K562 (cell line): Measurements from ENCODE around the gene RTP3. TPM values are rescaled to one million over a fixed set of nuclear protein-coding genes. Genes with fewer than 3 reads are reported as not detected.

Experiments used
- ATAC-seq: fragments of 200-7000 bp; cut with Tn5 transposase; 3 replicates; pipeline ENCODE4 v1.9.1; 2020; ENCODE audit warnings: moderate library complexity
- BruUV-seq: library from RNA; stranded (reverse); fragments of 400-500 nt; replicated peaks from 2 replicates; lab custom pipeline; 2021; lab: Mats Ljungman, UMichigan
- CTCF ChIA-PET: fragments of 300-600 bp; formaldehyde crosslinking; extraction: SDS; loops from one replicate; lab custom pipeline; 2021; ENCODE audit warnings: low intra/inter-chr PET ratio; lab: Yijun Ruan, JAX
- POLR2A ChIA-PET: fragments of 300-600, 350-650 bp; sonication (Branson Sonifier 250); formaldehyde crosslinking; extraction: SDS; loops from one replicate; lab custom pipeline; 2021; ENCODE audit warnings: antibody characterized with exemption, inconsistent platforms; lab: Yijun Ruan, JAX
- DNase-seq, 4 experiments: peaks; one replicate each; pipeline versions ENCODE4 v3.0.0 to v3.0.0-alpha.2; 2011 to 2018; ENCODE audit warnings: low spot score in 3 of 4, mixed read lengths in 3 of 4; ENCODE audit errors: extremely low read depth in 1 of 4
- FAIRE-seq: peaks from 2 replicates; lab custom pipeline; 2011; peaks lifted over from hg19 to GRCh38; lab: Jason Lieb, UNC
- H2AFZ ChIP-seq: 2 replicates; pipeline ENCODE4 v1.6.0; 2011; ENCODE audit warnings: low read depth, low read length, control low read depth, inconsistent platforms
- H3K27ac ChIP-seq: fragments of 200-600 bp; 3 replicates; pipeline ENCODE4 v1.8.0; 2011; ENCODE audit warnings: low read depth, mild to moderate bottlenecking, control low read depth, inconsistent platforms, low read length, moderate library complexity, mixed read lengths; ENCODE audit errors: extremely low read depth
- H3K27me3 ChIP-seq, 2 experiments: fragments of 300-600 bp in 1 of 2; 2 replicates in 1 of 2; 3 replicates in 1 of 2; pipeline versions ENCODE4 v1.6.0 to v1.8.0; 2011; ENCODE audit warnings: inconsistent platforms in 2 of 2, low read length in 2 of 2, mild to moderate bottlenecking in 1 of 2, mixed read lengths in 1 of 2, moderate library complexity in 1 of 2; ENCODE audit not compliant: control insufficient read depth in 2 of 2, insufficient read depth in 2 of 2
- H3K36me3 ChIP-seq: fragments of 300-600 bp; 3 replicates; pipeline ENCODE4 v1.8.0; 2011; ENCODE audit warnings: mild to moderate bottlenecking, low read length, inconsistent platforms; ENCODE audit not compliant: control insufficient read depth, insufficient read depth
- H3K4me1 ChIP-seq, 2 experiments: fragments of 200-600 bp in 1 of 2; replicated peaks in 1 of 2; 2 replicates in 1 of 2; 3 replicates in 1 of 2; pipeline versions ENCODE4 v1.5.1 to v1.8.0; 2011; ENCODE audit warnings: inconsistent platforms in 2 of 2, low read length in 2 of 2, mild to moderate bottlenecking in 1 of 2, mixed read lengths in 1 of 2, moderate library complexity in 1 of 2; ENCODE audit not compliant: control insufficient read depth in 2 of 2, insufficient read depth in 2 of 2
- H3K4me2 ChIP-seq: 2 replicates; pipeline ENCODE4 v1.6.1; 2011; ENCODE audit warnings: low read length, control low read depth, inconsistent platforms, mixed read lengths; ENCODE audit not compliant: insufficient read depth
- H3K4me3 ChIP-seq: fragments of 200-600 bp; sonication (generic), shearing (Covaris generic); 2 replicates; pipeline ENCODE4 v1.5.1; 2016; ENCODE audit warnings: control low read depth, inconsistent platforms
- H3K79me2 ChIP-seq: fragments of 200-600 bp; 3 replicates; pipeline ENCODE4 v1.8.0; 2011; ENCODE audit warnings: low read length, inconsistent platforms; ENCODE audit not compliant: control insufficient read depth, insufficient read depth
- H3K9ac ChIP-seq, 2 experiments: 2 replicates each; pipeline versions ENCODE4 v1.6.0 to v1.6.1; 2011; ENCODE audit warnings: low read depth in 2 of 2, low read length in 2 of 2, control low read depth in 1 of 2, inconsistent platforms in 1 of 2, mild to moderate bottlenecking in 1 of 2, mixed read lengths in 1 of 2; ENCODE audit not compliant: insufficient read depth in 1 of 2
- H3K9me1 ChIP-seq: one replicate; pipeline ENCODE4 v1.6.0; 2011; ENCODE audit warnings: inconsistent platforms, mild to moderate bottlenecking, low read length, moderate library complexity; ENCODE audit not compliant: control insufficient read depth, insufficient read depth
- H3K9me3 ChIP-seq: replicated peaks from 2 replicates; pipeline ENCODE4 v1.5.1; 2011; ENCODE audit warnings: low read depth, low read length, inconsistent platforms; ENCODE audit not compliant: control insufficient read depth, insufficient read depth
- H4K20me1 ChIP-seq: replicated peaks from 2 replicates; pipeline ENCODE4 v1.6.1; 2011; ENCODE audit warnings: low read length, inconsistent platforms, mixed read lengths; ENCODE audit not compliant: control insufficient read depth, insufficient read depth
- GATAD2A ChIP-seq: fragments of 450-650 bp; IDR thresholded peaks from 2 replicates; pipeline ENCODE4 v1.6.1; 2017
- MAZ ChIP-seq, 2 experiments: fragments of 450-650 bp in 1 of 2; sonication (generic) in 1 of 2; formaldehyde crosslinking; IDR thresholded peaks in 1 of 2; conservative IDR thresholded peaks in 1 of 2; 2 replicates each; pipeline versions ENCODE4 v1.4.0 to v1.5.0; 2020; ENCODE audit warnings: mild to moderate bottlenecking in 1 of 2, missing genetic modification reagents in 1 of 2
- MBD2 ChIP-seq: sonication (generic); IDR thresholded peaks from 2 replicates; pipeline ENCODE4 v1.6.1; 2016; ENCODE audit warnings: low read depth, borderline replicate concordance
- NBN ChIP-seq: fragments of 450-650 bp; IDR thresholded peaks from 2 replicates; pipeline ENCODE4 v1.6.1; 2016; ENCODE audit warnings: low read depth, mild to moderate bottlenecking
- NFRKB ChIP-seq: fragments of 450-650 bp; IDR thresholded peaks from 2 replicates; pipeline ENCODE4 v1.6.1; 2016; ENCODE audit warnings: low read depth
- SRSF9 ChIP-seq: fragments of 200-400 bp; formaldehyde crosslinking; IDR thresholded peaks from 2 replicates; pipeline ENCODE4 v1.6.1; 2017; ENCODE audit warnings: low read depth, low read length, borderline replicate concordance
- ZBED1 ChIP-seq: IDR thresholded peaks from 2 replicates; pipeline ENCODE4 v1.6.1; 2014
- ZNF12 ChIP-seq: sonication (generic); formaldehyde crosslinking; IDR thresholded peaks from 2 replicates; pipeline ENCODE4 v1.4.0; 2020; ENCODE audit warnings: mild to moderate bottlenecking, missing genetic modification reagents
- WGBS: fragments of 100-300 bp; shearing (Covaris generic); methylation state at CpG from one replicate; pipeline ENCODE4 v1.1.6; 2016; ENCODE audit warnings: low coverage, mixed read lengths; ENCODE audit not compliant: insufficient coverage; ENCODE audit errors: missing lambda C conversion rate; 5-methylcytosine and 5-hydroxymethylcytosine counted together
- in situ Hi-C: fragments of 300-500 bp; cut with MboI; formaldehyde crosslinking; loops from 4 replicates; pipeline ENCODE4 v1.15.0; 2018; ENCODE audit warnings: inconsistent platforms, mixed read lengths
- intact Hi-C: fragments of 100-400 bp; cut with micrococcal nuclease; formaldehyde crosslinking; loops from 2 replicates; pipeline ENCODE4 v1.14.2; 2022
- polyA plus RNA-seq, 8 experiments: library from polyadenylated mRNA; depleted of rRNA in 4 of 8; stranded (reverse) in 5 of 8; unstranded in 3 of 8; fragments of >200 nt; fragmentation: Nextera tagmentation in 2 of 8; fragmentation: Illumina TruSeq in 1 of 8; extraction: Ambion mirVana in 2 of 8; extraction: Trizol in 1 of 8; gene quantifications; 2 replicates each; pipeline versions ENCODE4 v1.2.1 to v1.2.3, GENCODE V29; 2011 to 2014; ENCODE audit warnings: inconsistent platforms in 1 of 8, missing spikeins in 1 of 8
- total RNA-seq, 7 experiments: library from RNA; depleted of rRNA in 6 of 7; stranded (reverse); fragments of >200 nt in 6 of 7; fragmentation: Illumina TruSeq in 2 of 7; extraction: Trizol in 2 of 7; gene quantifications; 2 replicates each; pipeline versions ENCODE4 v1.2.1 to v1.2.3, GENCODE V29; 2011 to 2021; ENCODE audit warnings: low replicate concordance in 1 of 7
- TF ChIP-seq, protein P1 (sequence below): fragments of 250-450 bp; sonication (Bioruptor Pico); IDR thresholded peaks from 2 replicates; pipeline ENCODE4 v1.5.0; 2021; ENCODE audit warnings: mild to moderate bottlenecking, moderate library complexity
- TF ChIP-seq, protein P2 (sequence below), 2 experiments: fragments of 450-650 bp in 1 of 2; sonication (generic) in 1 of 2; formaldehyde crosslinking; conservative IDR thresholded peaks; 2 replicates each; pipeline versions ENCODE4 v1.4.0 to v1.8.1; 2020 to 2022; ENCODE audit warnings: mild to moderate bottlenecking in 1 of 2, missing genetic modification reagents in 1 of 2
- TF ChIP-seq, protein P3 (sequence below): fragments of 450-650 bp; conservative IDR thresholded peaks from 2 replicates; pipeline ENCODE4 v1.6.1; 2016; ENCODE audit warnings: missing genetic modification characterization, low read depth, mild to moderate bottlenecking, control low read depth, missing compliant biosample characterization

Gene RTP3
- total and polyA plus RNA-seq, 9 of the 15 experiments (the other 6 are each of a cell fraction or from before 2014, with no cell fraction given): not detected

DNA sequence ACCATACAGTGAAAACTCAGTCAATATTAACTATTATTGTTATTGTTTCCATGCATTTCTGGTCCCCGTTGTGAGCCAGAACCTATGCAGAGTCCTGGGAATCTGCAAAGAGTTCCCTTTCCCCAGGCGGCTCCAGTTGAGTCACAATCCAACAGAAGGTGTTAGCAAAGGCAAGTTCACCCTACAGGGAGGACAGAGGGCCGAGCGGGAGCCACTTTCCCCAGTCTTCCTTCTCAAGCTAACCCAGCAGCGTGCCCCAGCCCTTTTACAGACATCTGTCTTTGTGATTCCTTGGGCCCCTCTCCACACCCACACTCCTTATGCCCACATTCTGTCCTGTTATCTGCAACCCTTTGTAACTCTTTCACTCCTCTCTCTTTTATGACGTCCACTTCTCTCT is 20.0 kb upstream of the RTP3 start (continued):
- TF ChIP-seq, protein P1, sequence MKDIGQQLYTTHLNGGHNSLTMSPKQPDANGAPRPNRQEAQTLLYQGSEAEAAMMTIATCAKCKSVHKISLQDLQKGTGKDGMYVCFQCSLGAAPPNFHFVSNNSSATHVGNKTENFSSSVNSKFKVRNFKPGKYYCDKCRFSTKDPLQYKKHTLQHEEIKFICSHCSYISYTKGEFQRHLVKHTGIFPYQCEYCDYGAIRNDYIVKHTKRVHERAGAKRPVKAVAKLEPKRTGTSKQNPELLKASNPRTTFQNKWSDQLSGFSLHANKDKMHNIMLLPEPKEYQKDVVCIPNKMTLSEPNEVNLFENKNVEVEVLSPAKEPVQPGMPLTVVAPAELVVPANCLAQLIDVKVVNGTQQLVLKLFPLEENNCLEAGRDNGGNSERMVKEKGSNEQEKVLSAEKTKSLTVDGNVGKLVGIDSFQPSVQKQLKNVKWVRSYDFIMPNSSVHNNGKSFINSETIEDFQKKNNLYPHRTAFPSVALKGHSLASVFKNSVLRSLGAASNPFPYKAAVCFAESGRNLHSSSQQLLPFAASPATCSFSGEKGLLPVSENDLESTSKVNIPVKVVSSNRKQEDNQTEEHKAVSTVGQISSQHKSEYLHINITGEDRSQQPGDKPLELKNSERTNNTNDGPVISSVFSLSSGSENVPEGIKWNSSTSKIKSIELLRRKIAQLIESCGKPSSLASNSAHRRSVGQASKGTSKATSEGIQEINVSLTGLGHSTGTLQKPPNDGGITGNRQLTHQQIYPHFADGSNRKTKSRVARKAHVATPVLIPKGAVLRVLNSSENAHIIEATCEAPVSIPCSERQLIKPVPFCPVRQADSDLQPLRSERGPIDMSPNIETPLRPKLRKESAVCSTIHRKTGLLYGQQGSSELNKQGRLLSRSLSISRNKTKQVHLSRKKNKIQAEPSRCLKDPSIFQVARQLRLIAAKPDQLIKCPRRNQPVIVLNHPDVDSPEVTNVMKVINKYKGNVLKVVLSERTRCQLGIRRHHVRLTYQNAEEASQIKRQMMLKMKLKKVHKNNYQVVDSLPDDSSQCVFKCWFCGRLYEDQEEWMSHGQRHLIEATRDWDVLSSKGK (CRISPR knock-in tag): no peak
- TF ChIP-seq GATAD2A (no peak), SRSF9 (no peak), MBD2 (no peak), NFRKB (no peak)

DNA sequence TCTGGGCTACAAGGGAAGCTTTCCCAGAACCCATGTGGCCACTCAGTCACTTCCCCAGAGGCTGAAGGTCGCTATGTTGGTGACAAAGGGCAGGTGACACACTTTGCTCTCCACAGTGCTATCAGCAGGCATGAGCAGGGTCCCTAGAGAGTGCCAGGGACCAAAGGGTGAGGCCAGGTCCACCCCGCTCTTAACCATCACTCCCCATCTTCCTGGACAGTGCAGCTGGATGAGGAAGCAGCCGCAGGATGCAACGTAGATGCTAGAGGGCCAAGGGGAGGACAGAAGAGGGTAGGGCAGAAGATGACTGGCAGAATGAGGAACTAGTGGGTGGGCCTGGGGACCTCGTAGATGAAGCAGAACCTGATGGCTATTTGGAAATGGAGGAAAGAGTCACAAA is 19.4 kb upstream of the RTP3 start:
- ChIA-PET POLR2A (no interaction called here), CTCF (no interaction called here)
- ATAC-seq (no peak), FAIRE-seq (no peak), DNase-seq (no peak)
- Histone ChIP-seq H3K9ac (no peak overlapping the region), H3K27me3 (peaks cover 24 to 42% of the 10 kb centered on the region in 2 experiments), H2AFZ (no peak overlapping the region), H3K79me2 (no peaks in the 10 kb centered on the region), H3K4me2 (no peak overlapping the region), H3K9me3 (no peaks in the 10 kb centered on the region), H3K4me1 (no peaks in the 10 kb centered on the region), H3K9me1 (no peaks in the 10 kb centered on the region), H4K20me1 (no peaks in the 10 kb centered on the region), H3K27ac (no peak overlapping the region), H3K4me3 (no peak overlapping the region), H3K36me3 (no peaks in the 10 kb centered on the region)
- intact Hi-C loops (no loop called here), in situ Hi-C loops (no loop called here)
- TF ChIP-seq ZBED1: no peak
- TF ChIP-seq, protein P2, sequence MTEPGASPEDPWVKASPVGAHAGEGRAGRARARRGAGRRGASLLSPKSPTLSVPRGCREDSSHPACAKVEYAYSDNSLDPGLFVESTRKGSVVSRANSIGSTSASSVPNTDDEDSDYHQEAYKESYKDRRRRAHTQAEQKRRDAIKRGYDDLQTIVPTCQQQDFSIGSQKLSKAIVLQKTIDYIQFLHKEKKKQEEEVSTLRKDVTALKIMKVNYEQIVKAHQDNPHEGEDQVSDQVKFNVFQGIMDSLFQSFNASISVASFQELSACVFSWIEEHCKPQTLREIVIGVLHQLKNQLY (CRISPR knock-in tag; conservative IDR thresholded peaks at IDR 0.05): no peak
- TF ChIP-seq ZNF12 (CRISPR knock-in tag): no peak
- TF ChIP-seq, protein P3, sequence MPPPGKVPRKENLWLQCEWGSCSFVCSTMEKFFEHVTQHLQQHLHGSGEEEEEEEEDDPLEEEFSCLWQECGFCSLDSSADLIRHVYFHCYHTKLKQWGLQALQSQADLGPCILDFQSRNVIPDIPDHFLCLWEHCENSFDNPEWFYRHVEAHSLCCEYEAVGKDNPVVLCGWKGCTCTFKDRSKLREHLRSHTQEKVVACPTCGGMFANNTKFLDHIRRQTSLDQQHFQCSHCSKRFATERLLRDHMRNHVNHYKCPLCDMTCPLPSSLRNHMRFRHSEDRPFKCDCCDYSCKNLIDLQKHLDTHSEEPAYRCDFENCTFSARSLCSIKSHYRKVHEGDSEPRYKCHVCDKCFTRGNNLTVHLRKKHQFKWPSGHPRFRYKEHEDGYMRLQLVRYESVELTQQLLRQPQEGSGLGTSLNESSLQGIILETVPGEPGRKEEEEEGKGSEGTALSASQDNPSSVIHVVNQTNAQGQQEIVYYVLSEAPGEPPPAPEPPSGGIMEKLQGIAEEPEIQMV: no peak
- no peak for TF ChIP-seq MAZ (CRISPR knock-in tag; conservative IDR thresholded peaks at IDR 0.05 in 1 of 2, IDR thresholded peaks at IDR 0.05 in 1 of 2)
- no peak for TF ChIP-seq NBN
- no TSS peak for BruUV-seq
- 3% methylated on average over 5 of the region's 5 CpGs for WGBS
